ENCODE measurements around the gene AK5.
"Not testable (repeated sequence)": the region's sequence is repeated elsewhere in the genome, so short reads cannot be mapped to it uniquely, and the experiment has no call there.

DNA sequence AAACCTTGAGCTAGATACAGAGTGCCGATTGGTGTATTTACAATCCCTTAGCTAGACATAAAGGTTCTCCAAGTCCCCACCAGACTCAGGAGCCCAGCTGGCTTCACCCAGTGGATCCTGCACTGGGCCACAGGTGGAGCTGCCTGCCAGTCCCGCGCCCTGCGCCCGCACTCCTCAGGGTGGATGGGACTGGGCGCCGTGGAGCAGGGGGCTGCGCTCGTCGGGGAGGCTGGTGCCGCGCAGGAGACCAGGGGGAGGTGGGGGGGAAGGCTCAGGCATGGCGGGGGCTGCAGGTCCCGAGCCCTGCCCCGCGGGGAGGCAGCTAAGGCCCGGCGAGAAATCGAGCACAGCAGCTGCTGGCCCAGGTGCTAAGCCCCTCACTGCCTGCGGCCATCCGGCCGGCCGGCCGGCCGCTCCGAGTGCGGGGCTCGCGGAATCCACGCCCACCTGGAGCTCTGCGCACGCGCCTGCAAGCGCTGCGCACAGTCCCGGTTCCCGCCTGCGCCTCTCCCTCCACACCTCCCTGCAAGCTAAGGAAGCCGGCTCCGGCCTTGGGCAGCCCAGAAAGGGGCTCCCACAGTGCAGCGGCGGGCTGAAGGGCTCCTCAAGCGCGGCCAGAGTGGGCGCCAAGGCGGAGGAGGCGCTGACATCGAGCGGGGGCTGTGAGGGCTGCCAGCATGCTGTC is 249.9 kb downstream of the AK5 start:
- TF ChIP-seq POLR2AphosphoS5, TCF7L2 (IDR thresholded peaks at IDR 0.05; ENCODE audit: low read depth, low read length): not testable (repeated sequence)
- TF ChIP-seq, protein P1, sequence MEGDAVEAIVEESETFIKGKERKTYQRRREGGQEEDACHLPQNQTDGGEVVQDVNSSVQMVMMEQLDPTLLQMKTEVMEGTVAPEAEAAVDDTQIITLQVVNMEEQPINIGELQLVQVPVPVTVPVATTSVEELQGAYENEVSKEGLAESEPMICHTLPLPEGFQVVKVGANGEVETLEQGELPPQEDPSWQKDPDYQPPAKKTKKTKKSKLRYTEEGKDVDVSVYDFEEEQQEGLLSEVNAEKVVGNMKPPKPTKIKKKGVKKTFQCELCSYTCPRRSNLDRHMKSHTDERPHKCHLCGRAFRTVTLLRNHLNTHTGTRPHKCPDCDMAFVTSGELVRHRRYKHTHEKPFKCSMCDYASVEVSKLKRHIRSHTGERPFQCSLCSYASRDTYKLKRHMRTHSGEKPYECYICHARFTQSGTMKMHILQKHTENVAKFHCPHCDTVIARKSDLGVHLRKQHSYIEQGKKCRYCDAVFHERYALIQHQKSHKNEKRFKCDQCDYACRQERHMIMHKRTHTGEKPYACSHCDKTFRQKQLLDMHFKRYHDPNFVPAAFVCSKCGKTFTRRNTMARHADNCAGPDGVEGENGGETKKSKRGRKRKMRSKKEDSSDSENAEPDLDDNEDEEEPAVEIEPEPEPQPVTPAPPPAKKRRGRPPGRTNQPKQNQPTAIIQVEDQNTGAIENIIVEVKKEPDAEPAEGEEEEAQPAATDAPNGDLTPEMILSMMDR (IDR thresholded peaks at IDR 0.05): not testable (repeated sequence)
- TF ChIP-seq, protein P2, sequence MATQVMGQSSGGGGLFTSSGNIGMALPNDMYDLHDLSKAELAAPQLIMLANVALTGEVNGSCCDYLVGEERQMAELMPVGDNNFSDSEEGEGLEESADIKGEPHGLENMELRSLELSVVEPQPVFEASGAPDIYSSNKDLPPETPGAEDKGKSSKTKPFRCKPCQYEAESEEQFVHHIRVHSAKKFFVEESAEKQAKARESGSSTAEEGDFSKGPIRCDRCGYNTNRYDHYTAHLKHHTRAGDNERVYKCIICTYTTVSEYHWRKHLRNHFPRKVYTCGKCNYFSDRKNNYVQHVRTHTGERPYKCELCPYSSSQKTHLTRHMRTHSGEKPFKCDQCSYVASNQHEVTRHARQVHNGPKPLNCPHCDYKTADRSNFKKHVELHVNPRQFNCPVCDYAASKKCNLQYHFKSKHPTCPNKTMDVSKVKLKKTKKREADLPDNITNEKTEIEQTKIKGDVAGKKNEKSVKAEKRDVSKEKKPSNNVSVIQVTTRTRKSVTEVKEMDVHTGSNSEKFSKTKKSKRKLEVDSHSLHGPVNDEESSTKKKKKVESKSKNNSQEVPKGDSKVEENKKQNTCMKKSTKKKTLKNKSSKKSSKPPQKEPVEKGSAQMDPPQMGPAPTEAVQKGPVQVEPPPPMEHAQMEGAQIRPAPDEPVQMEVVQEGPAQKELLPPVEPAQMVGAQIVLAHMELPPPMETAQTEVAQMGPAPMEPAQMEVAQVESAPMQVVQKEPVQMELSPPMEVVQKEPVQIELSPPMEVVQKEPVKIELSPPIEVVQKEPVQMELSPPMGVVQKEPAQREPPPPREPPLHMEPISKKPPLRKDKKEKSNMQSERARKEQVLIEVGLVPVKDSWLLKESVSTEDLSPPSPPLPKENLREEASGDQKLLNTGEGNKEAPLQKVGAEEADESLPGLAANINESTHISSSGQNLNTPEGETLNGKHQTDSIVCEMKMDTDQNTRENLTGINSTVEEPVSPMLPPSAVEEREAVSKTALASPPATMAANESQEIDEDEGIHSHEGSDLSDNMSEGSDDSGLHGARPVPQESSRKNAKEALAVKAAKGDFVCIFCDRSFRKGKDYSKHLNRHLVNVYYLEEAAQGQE (IDR thresholded peaks at IDR 0.05; ENCODE audit: insufficient read depth in 1 of 2, low read depth in 2 of 2, low read length in 1 of 2): not testable (repeated sequence)
